ENCODE data around the gene RND1. TPM values are rescaled to one million over a fixed set of nuclear protein-coding genes. Genes with fewer than 3 reads are reported as not detected.
A peak's percentile ranks its signal among the peaks of the same experiment; 100 is the strongest.
"Not testable (repeated sequence)": the region's sequence is repeated elsewhere in the genome, so short reads cannot be mapped to it uniquely, and the experiment has no call there.

RND1 gene
- total RNA-seq, result 1 to 10 TPM; 4.8 to 5.7 TPM
- polyA plus RNA-seq (2013, experiment 1 of 2), result 0.25 TPM
- polyA plus RNA-seq (2013, experiment 2 of 2), result 0.71 TPM
- total RNA-seq, result 0 to 9.7 (median 1.1) reads per million in 172 experiments

GRCh38 chr12:48865281-48866051, at the start of gene RND1:
RND1 (minus strand) TSS chr12:48865870; CDS start chr12:48865767, 103 bp downstream.
- Mint-ChIP-seq H3K9me3 (no peaks in the 10 kb centered on the region), H3K27me3 (peaks cover 35% of the 10 kb centered on the region), H3K4me3 (peak within 1 kb of the TSS; percentile 90), H3K27ac (peak within 1 kb of the TSS; percentile 72), H3K36me3 (ENCODE audit: low read depth) (no peaks in the 10 kb centered on the region), H3K4me1 (ENCODE audit: low read depth) (peaks cover 28% of the 10 kb centered on the region)
- peak within 1 kb of the TSS; percentile 71 for H3K4me3 ChIP-seq (ENCODE audit: low read length)
- peak within 1 kb of the TSS in 1 of 2 donors; percentile 25 for H3K27ac ChIP-seq (ENCODE audit: low read depth in 1 of 2, low read length in 2 of 2)
- H3K9me3 ChIP-seq (ENCODE audit: control insufficient read depth in 1 of 2, insufficient read depth in 1 of 2, low read length in 2 of 2), result no peaks in the 10 kb centered on the region
- TF ChIP-seq CTCF (IDR thresholded peaks at IDR 0.05), result no peak
- DNase-seq (peak; percentile 67 to 95 (median 78)), ATAC-seq (ENCODE audit: poor library complexity) (peak; percentile 96)
- H3K36me3 ChIP-seq (ENCODE audit: insufficient read depth, low read length), result no peaks in the 10 kb centered on the region
- intact Hi-C loops (cut with DNase I, micrococcal nuclease), result no loop called here
- CTCF ChIA-PET, result interaction anchor here (1.1 to 3.8 kb wide), 7 partner anchors 9 to 123 kb away, joined by 3 to 32 read pairs (median 7); partner anchors contain the start of gene WNT1
- POLR2A ChIA-PET, result interaction anchor here (0.9 to 2.5 kb wide), 12 partner anchors 9 to 131 kb away, joined by 3 to 60 read pairs (median 4); partner anchors contain the start of genes ARF3, DDX23 and FKBP11
- H3K4me1 ChIP-seq (ENCODE audit: insufficient read depth, low read length), result peaks cover 23% of the 10 kb centered on the region
- peaks cover 20 to 30% of the 10 kb centered on the region in 2 experiments for H3K27me3 ChIP-seq (ENCODE audit: control insufficient read depth in 1 of 2, insufficient read depth in 2 of 2, low read length in 2 of 2)

- POLR2A ChIA-PET, result interaction anchor here (1.0 to 1.1 kb wide), 2 partner anchors 11 to 47 kb away, joined by 3 read pairs; partner anchors contain the start of gene ARF3
- Histone ChIP-seq H3K4me1 (ENCODE audit: insufficient read depth, low read length) (no peaks in the 10 kb centered on the region), H3K36me3 (ENCODE audit: insufficient read depth, low read length) (no peaks in the 10 kb centered on the region), H3K9me3 (ENCODE audit: control insufficient read depth in 1 of 2, insufficient read depth in 1 of 2, low read length in 2 of 2) (no peaks in the 10 kb centered on the region), H3K27ac (ENCODE audit: low read depth in 1 of 2, low read length in 2 of 2) (no peak overlapping the region), H3K27me3 (ENCODE audit: control insufficient read depth in 1 of 2, insufficient read depth in 2 of 2, low read length in 2 of 2) (no peaks in the 10 kb centered on the region), H3K4me3 (ENCODE audit: low read length) (no peak overlapping the region)
- ATAC-seq (ENCODE audit: poor library complexity), result no peak
- Mint-ChIP-seq H3K27ac (no peak overlapping the region), H3K4me1 (ENCODE audit: low read depth) (no peaks in the 10 kb centered on the region), H3K9me3 (no peaks in the 10 kb centered on the region), H3K36me3 (ENCODE audit: low read depth) (no peaks in the 10 kb centered on the region), H3K27me3 (peaks cover 5% of the 10 kb centered on the region), H3K4me3 (no peak overlapping the region)
- no peak for TF ChIP-seq CTCF (IDR thresholded peaks at IDR 0.05)
- DNase-seq, result no peak
- CTCF ChIA-PET, result interaction anchor here (0.7 to 1.6 kb wide), 3 partner anchors 11 to 64 kb away, joined by 3 to 8 read pairs (median 3); no protein-coding TSS in a partner anchor
- intact Hi-C loops (cut with DNase I, micrococcal nuclease), result no loop called here
Observed at GRCh38 chr12:48910196-48910595, 44.5 kb upstream of the RND1 start.

GRCh38 chr12:48909698-48910097, 44.0 kb upstream of the RND1 start:
- H3K27me3 Mint-ChIP-seq; H3K9me3 Mint-ChIP-seq; H3K4me1 Mint-ChIP-seq (ENCODE audit: low read depth); H3K36me3 ChIP-seq (ENCODE audit: insufficient read depth, low read length); H3K4me3 ChIP-seq (ENCODE audit: low read length); H3K27me3 ChIP-seq (ENCODE audit: control insufficient read depth in 1 of 2, insufficient read depth in 2 of 2, low read length in 2 of 2); H3K4me3 Mint-ChIP-seq; H3K9me3 ChIP-seq (ENCODE audit: control insufficient read depth in 1 of 2, insufficient read depth in 1 of 2, low read length in 2 of 2); H3K4me1 ChIP-seq (ENCODE audit: insufficient read depth, low read length); DNase-seq; H3K27ac Mint-ChIP-seq; ATAC-seq (ENCODE audit: poor library complexity); intact Hi-C loops (cut with DNase I, micrococcal nuclease); H3K27ac ChIP-seq (ENCODE audit: low read depth in 1 of 2, low read length in 2 of 2); H3K36me3 Mint-ChIP-seq (ENCODE audit: low read depth): not testable (repeated sequence)
- ChIA-PET CTCF (interaction anchor here (1.2 kb wide), 1 partner anchor 64 kb away, joined by 3 read pairs; no protein-coding TSS in a partner anchor), POLR2A (interaction anchor here (1.0 kb wide), 1 partner anchor 11 kb away, joined by 3 read pairs; no protein-coding TSS in a partner anchor)

All from CD4-positive, alpha-beta T cell (primary cell).